Suprapubic skin (tissue), 4 donors: ENCODE measurements around the gene RAB3A. TPM values are rescaled to one million over a fixed set of nuclear protein-coding genes. Genes with fewer than 3 reads are reported as not detected.

Source experiments
- DNase-seq, 2 donors: peaks; one replicate each; pipeline ENCODE4 v3.0.0-alpha.2; 2019; ENCODE audit warnings: low spot score in 2 of 2
- H3K27ac ChIP-seq: fragments of 200-600 bp; sonication (generic); one replicate; pipeline ENCODE4 v1.5.1; 2019
- H3K27me3 ChIP-seq: fragments of 200-600 bp; sonication (generic); one replicate; pipeline ENCODE4 v1.5.1; 2019
- H3K36me3 ChIP-seq: fragments of 200-600 bp; sonication (generic); one replicate; pipeline ENCODE4 v1.5.1; 2019
- H3K4me1 ChIP-seq: fragments of 200-600 bp; sonication (generic); one replicate; pipeline ENCODE4 v1.5.1; 2019
- H3K4me3 ChIP-seq: fragments of 200-600 bp; sonication (generic); one replicate; pipeline ENCODE4 v1.5.1; 2019; ENCODE audit warnings: mild to moderate bottlenecking
- H3K9me3 ChIP-seq: fragments of 200-600 bp; sonication (generic); one replicate; pipeline ENCODE4 v1.5.1; 2019
- CTCF ChIP-seq, 2 donors: fragments of 200-600 bp in 1 of 2; fragments of 450-650 bp in 1 of 2; sonication (generic) in 1 of 2; IDR thresholded peaks; one replicate each; pipeline ENCODE4 v1.5.1; 2016 to 2019; ENCODE audit warnings: antibody characterized with exemption in 2 of 2, mild to moderate bottlenecking in 1 of 2, moderate library complexity in 1 of 2
- EP300 ChIP-seq: sonication (generic); formaldehyde crosslinking; IDR thresholded peaks from one replicate; pipeline ENCODE4 v1.6.1; 2017; ENCODE audit warnings: antibody characterized with exemption
- POLR2A ChIP-seq, 2 donors: fragments of 450-650 bp; IDR thresholded peaks; one replicate each; pipeline ENCODE4 v1.6.1; 2017; ENCODE audit warnings: antibody characterized with exemption in 2 of 2, mild to moderate bottlenecking in 2 of 2, moderate library complexity in 2 of 2
- POLR2AphosphoS5 ChIP-seq, 3 donors: sonication (generic); formaldehyde crosslinking; IDR thresholded peaks; one replicate each; pipeline ENCODE4 v1.6.1; 2017; ENCODE audit warnings: antibody characterized with exemption in 3 of 3
- WGBS: methylation state at CpG from one replicate; pipeline ENCODE4 v1.1.5; 2018; 5-methylcytosine and 5-hydroxymethylcytosine counted together
- total RNA-seq, 4 donors: library from RNA; depleted of rRNA; stranded (reverse); fragments of >200 nt; gene quantifications; one replicate each; pipeline ENCODE4 v1.1.0, GENCODE V29; 2016

RAB3A gene
- total RNA-seq, 4 donors from 2014 or later = 1.9 to 5.3 (median 1.9) TPM

- 93% methylated on average over 7 of the region's 7 CpGs for WGBS
- DNase-seq = no peak
- Histone ChIP-seq H3K9me3 (no peaks in the 10 kb centered on the region), H3K27me3 (no peaks in the 10 kb centered on the region), H3K36me3 (peaks cover 30% of the 10 kb centered on the region), H3K4me1 (peaks cover 26% of the 10 kb centered on the region), H3K4me3 (no peak overlapping the region), H3K27ac (no peak overlapping the region)
- no peak for TF ChIP-seq CTCF (IDR thresholded peaks at IDR 0.05)
- TF ChIP-seq POLR2A (IDR thresholded peaks at IDR 0.05) = no peak
- no peak for TF ChIP-seq EP300
- no peak for TF ChIP-seq POLR2AphosphoS5 (IDR thresholded peaks at IDR 0.05)
Observed at GRCh38 chr19:18196511-18196845, 7.4 kb downstream of the RAB3A start.

- WGBS = 13% methylated on average over 11 of the region's 27 CpGs
- TF ChIP-seq EP300 (no peak), CTCF (IDR thresholded peaks at IDR 0.05) (no peak), POLR2AphosphoS5 (IDR thresholded peaks at IDR 0.05) (no peak), POLR2A (IDR thresholded peaks at IDR 0.05) (no peak)
- peak in 1 of 2 donors; percentile 69 for DNase-seq
- H3K27me3 ChIP-seq = no peaks in the 10 kb centered on the region
- peak overlapping the region; percentile 88 for H3K4me3 ChIP-seq
- no peaks in the 10 kb centered on the region for H3K9me3 ChIP-seq
- peaks cover 26% of the 10 kb centered on the region for H3K4me1 ChIP-seq
- H3K27ac ChIP-seq = no peak overlapping the region
- peaks cover 30% of the 10 kb centered on the region for H3K36me3 ChIP-seq
Observed at GRCh38 chr19:18194554-18195238, 9.1 kb downstream of the RAB3A start.

- Histone ChIP-seq H3K4me3 (peak overlapping the region; percentile 88), H3K36me3 (peaks cover 30% of the 10 kb centered on the region), H3K27me3 (no peaks in the 10 kb centered on the region), H3K27ac (no peak overlapping the region), H3K4me1 (peaks cover 26% of the 10 kb centered on the region), H3K9me3 (no peaks in the 10 kb centered on the region)
- DNase-seq = no peak
- TF ChIP-seq POLR2AphosphoS5 (IDR thresholded peaks at IDR 0.05) (no peak), POLR2A (IDR thresholded peaks at IDR 0.05) (no peak), EP300 (no peak), CTCF (IDR thresholded peaks at IDR 0.05) (no peak)
- 63% methylated on average over 12 of the region's 12 CpGs for WGBS
Observed at GRCh38 chr19:18194181-18194530, 9.7 kb downstream of the RAB3A start.

GRCh38 chr19:18193388-18194180 lies 10.3 kb downstream of the RAB3A start:
- 33% methylated on average over 4 of the region's 46 CpGs for WGBS
- Histone ChIP-seq H3K27ac (peak overlapping the region; percentile 73), H3K27me3 (no peaks in the 10 kb centered on the region), H3K4me3 (peak overlapping the region; percentile 88), H3K9me3 (no peaks in the 10 kb centered on the region), H3K4me1 (peaks cover 26% of the 10 kb centered on the region), H3K36me3 (peaks cover 25% of the 10 kb centered on the region)
- DNase-seq = peak in 1 of 2 donors; percentile 80
- TF ChIP-seq POLR2A (IDR thresholded peaks at IDR 0.05) (no peak), POLR2AphosphoS5 (IDR thresholded peaks at IDR 0.05) (no peak), EP300 (no peak), CTCF (IDR thresholded peaks at IDR 0.05) (no peak)

GRCh38 chr19:18192673-18193387 lies 11.0 kb downstream of the RAB3A start, which contains the start of gene MPV17L2:
TSS of gene MPV17L2 (plus strand) at chr19:18193218. CDS start at chr19:18193282, 64 bp downstream.
- Histone ChIP-seq H3K27ac (peak within 1 kb of the TSS; percentile 96), H3K27me3 (no peaks in the 10 kb centered on the region), H3K4me3 (peak within 1 kb of the TSS; percentile 88), H3K4me1 (peaks cover 26% of the 10 kb centered on the region), H3K36me3 (peaks cover 17% of the 10 kb centered on the region), H3K9me3 (no peaks in the 10 kb centered on the region)
- DNase-seq = peak; percentile 100
- peak in 1 of 2 donors; percentile 48 for TF ChIP-seq POLR2A (IDR thresholded peaks at IDR 0.05)
- peak; percentile 48 to 93 (median 52) for TF ChIP-seq POLR2AphosphoS5 (IDR thresholded peaks at IDR 0.05)
- TF ChIP-seq CTCF (IDR thresholded peaks at IDR 0.05) = no peak
- no peak for TF ChIP-seq EP300
- WGBS = under 1% methylated on average over 20 of the region's 74 CpGs
